Tibial artery (tissue), 4 donors: ENCODE measurements around the gene C1QTNF8.

Experiments
- DNase-seq, 2 donors: peaks; one replicate each; pipeline ENCODE4 v3.0.0-alpha.2; 2019
- H3K27ac ChIP-seq, 2 donors: fragments of 200-600 bp; sonication (generic) in 1 of 2; 1 replicate in 1 of 2; 2 replicates in 1 of 2; pipeline ENCODE4 v1.5.1; 2018 to 2019; ENCODE audit warnings: mild to moderate bottlenecking in 1 of 2
- H3K27me3 ChIP-seq, 2 donors: fragments of 200-600 bp; sonication (generic) in 1 of 2; one replicate each; pipeline versions ENCODE4 v1.5.1 to v1.6.0; 2016 to 2019
- H3K36me3 ChIP-seq, 3 donors: fragments of 200-600 bp; sonication (generic) in 2 of 3; one replicate each; pipeline ENCODE4 v1.5.1; 2016 to 2019; ENCODE audit warnings: mild to moderate bottlenecking in 2 of 3
- H3K4me1 ChIP-seq, 4 donors: fragments of 200-600 bp; sonication (generic) in 2 of 4; 1 replicate in 3 of 4; 2 replicates in 1 of 4; pipeline ENCODE4 v1.5.1; 2016 to 2019
- H3K4me3 ChIP-seq, 2 donors: fragments of 200-600 bp; sonication (generic) in 1 of 2; 1 replicate in 1 of 2; 2 replicates in 1 of 2; pipeline ENCODE4 v1.5.1; 2018 to 2019; ENCODE audit warnings: mild to moderate bottlenecking in 2 of 2
- H3K9me3 ChIP-seq, 3 donors: fragments of 200-600 bp; sonication (generic) in 1 of 3; one replicate each; pipeline ENCODE4 v1.5.1; 2016 to 2019
- intact Hi-C: fragments of 100-400 bp; cut with DNase I; formaldehyde crosslinking; loops from one replicate; pipeline ENCODE4 v1.15.0; 2023; ENCODE audit warnings: low total_unique reads
- TF ChIP-seq, protein P1 (sequence below), 2 experiments: fragments of 200-600 bp in 1 of 2; fragments of 450-650 bp in 1 of 2; IDR thresholded peaks; one replicate each; pipeline ENCODE4 v1.5.1; 2017 to 2019; ENCODE audit warnings: antibody characterized with exemption in 2 of 2, mild to moderate bottlenecking in 1 of 2, moderate library complexity in 1 of 2

C1QTNF8 gene

GRCh38 chr16:1126044-1126443, 30.0 kb upstream of the C1QTNF8 start:
- H3K27me3 ChIP-seq, result peaks cover 0 to 55% of the 10 kb centered on the region in 2 donors
- H3K4me1 ChIP-seq, result peaks cover 0 to 4% (median 0%) of the 10 kb centered on the region in 4 donors
- DNase-seq, result no peak
- intact Hi-C loops, result no loop called here
- no peak overlapping the region for H3K4me3 ChIP-seq
- H3K9me3 ChIP-seq, result no peaks in the 10 kb centered on the region
- H3K36me3 ChIP-seq, result no peaks in the 10 kb centered on the region
- no peak overlapping the region for H3K27ac ChIP-seq
- TF ChIP-seq, protein P1, sequence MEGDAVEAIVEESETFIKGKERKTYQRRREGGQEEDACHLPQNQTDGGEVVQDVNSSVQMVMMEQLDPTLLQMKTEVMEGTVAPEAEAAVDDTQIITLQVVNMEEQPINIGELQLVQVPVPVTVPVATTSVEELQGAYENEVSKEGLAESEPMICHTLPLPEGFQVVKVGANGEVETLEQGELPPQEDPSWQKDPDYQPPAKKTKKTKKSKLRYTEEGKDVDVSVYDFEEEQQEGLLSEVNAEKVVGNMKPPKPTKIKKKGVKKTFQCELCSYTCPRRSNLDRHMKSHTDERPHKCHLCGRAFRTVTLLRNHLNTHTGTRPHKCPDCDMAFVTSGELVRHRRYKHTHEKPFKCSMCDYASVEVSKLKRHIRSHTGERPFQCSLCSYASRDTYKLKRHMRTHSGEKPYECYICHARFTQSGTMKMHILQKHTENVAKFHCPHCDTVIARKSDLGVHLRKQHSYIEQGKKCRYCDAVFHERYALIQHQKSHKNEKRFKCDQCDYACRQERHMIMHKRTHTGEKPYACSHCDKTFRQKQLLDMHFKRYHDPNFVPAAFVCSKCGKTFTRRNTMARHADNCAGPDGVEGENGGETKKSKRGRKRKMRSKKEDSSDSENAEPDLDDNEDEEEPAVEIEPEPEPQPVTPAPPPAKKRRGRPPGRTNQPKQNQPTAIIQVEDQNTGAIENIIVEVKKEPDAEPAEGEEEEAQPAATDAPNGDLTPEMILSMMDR (IDR thresholded peaks at IDR 0.05), result no peak

DNA sequence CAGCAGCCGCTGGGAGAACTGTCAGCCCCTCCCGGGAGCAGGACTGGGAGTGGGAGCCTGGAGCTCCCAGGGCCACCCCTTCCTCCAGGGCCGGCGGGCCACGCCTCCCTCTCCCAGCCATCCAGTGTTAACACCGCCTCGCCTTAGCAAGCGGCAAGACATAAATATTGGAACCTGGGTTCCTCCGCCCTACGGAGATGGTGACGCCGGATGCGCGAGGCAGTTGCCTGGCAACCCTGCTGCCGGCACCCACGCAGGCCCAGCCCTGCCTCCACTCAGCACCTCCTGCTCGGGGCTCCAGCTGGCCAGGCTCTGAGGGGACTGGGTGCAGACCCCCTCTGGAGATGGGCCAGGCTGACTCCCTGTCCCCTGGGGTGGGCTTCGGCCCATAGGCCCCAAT, 29.4 kb upstream of the C1QTNF8 start:
- H3K36me3 ChIP-seq, result no peaks in the 10 kb centered on the region
- H3K9me3 ChIP-seq, result no peaks in the 10 kb centered on the region
- peaks cover 0 to 4% (median 0%) of the 10 kb centered on the region in 4 donors for H3K4me1 ChIP-seq
- DNase-seq, result no peak
- intact Hi-C loops, result no loop called here
- H3K27me3 ChIP-seq, result peaks cover 0 to 59% of the 10 kb centered on the region in 2 donors
- TF ChIP-seq, protein P1 (IDR thresholded peaks at IDR 0.05), result no peak
- H3K27ac ChIP-seq, result no peak overlapping the region
- no peak overlapping the region for H3K4me3 ChIP-seq

DNA sequence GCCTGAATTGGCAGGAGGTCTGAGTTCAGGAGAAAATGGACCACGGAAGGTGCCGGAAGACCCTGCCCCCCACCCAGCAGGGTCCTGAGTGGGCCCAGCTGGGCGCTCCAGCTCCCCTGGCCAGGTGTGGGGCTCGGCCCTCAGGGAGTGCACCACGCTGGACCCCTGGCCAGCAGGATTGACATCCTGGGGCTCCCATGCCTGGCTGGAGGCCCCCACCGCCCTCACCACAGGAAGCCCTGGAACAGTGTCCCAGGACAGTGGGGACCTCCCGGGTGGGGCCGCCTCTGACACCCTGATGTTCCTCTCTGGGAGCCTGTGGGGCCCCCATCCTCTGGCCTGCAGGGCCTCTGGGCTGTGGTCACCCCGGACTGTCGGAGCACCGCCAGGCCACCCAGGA, 28.8 kb upstream of the C1QTNF8 start:
- Histone ChIP-seq H3K27me3 (peaks cover 0 to 64% of the 10 kb centered on the region in 2 donors), H3K4me3 (no peak overlapping the region), H3K36me3 (no peaks in the 10 kb centered on the region), H3K4me1 (peaks cover 0 to 4% (median 0%) of the 10 kb centered on the region in 4 donors), H3K27ac (no peak overlapping the region), H3K9me3 (no peaks in the 10 kb centered on the region)
- TF ChIP-seq, protein P1 (IDR thresholded peaks at IDR 0.05), result no peak
- intact Hi-C loops, result no loop called here
- no peak for DNase-seq

DNA sequence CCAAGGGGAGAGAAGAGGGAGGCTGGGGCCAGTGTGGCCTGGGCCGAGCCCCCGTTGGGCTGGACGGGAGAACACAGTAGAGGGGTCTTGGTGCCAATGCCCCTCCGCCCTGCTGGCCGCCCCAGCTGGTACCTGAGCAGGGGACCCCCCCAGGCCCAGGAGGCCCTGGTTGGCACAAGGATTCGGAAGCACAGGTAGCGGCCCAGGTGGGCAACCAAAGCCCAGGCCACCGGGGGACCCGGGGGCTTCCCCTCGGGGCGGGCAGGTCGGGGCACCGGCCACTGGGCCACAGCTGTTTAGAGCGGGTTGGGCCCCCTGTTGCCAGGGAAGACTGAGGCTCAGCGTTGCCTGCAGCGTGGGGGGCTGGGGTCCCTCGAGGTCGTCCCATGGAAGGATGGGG, 28.2 kb upstream of the C1QTNF8 start:
- Histone ChIP-seq H3K4me3 (no peak overlapping the region), H3K27ac (no peak overlapping the region), H3K27me3 (peaks cover 0 to 65% of the 10 kb centered on the region in 2 donors), H3K4me1 (peaks cover 0 to 4% (median 0%) of the 10 kb centered on the region in 4 donors), H3K36me3 (no peaks in the 10 kb centered on the region), H3K9me3 (no peaks in the 10 kb centered on the region)
- TF ChIP-seq, protein P1 (IDR thresholded peaks at IDR 0.05), result no peak
- DNase-seq, result no peak
- intact Hi-C loops, result no loop called here

- Histone ChIP-seq H3K36me3 (no peaks in the 10 kb centered on the region), H3K27ac (no peak overlapping the region), H3K4me1 (peaks cover 0 to 4% (median 0%) of the 10 kb centered on the region in 4 donors), H3K4me3 (no peak overlapping the region), H3K9me3 (no peaks in the 10 kb centered on the region), H3K27me3 (peaks cover 0 to 72% of the 10 kb centered on the region in 2 donors)
- no peak for DNase-seq
- intact Hi-C loops, result no loop called here
- TF ChIP-seq, protein P1 (IDR thresholded peaks at IDR 0.05), result no peak
Observed at GRCh38 chr16:1123525-1124230, 27.6 kb upstream of the C1QTNF8 start.
